A172 (cell line): Measurements from ENCODE around the gene CAPN9. TPM values are rescaled to one million over a fixed set of nuclear protein-coding genes. Genes with fewer than 3 reads are reported as not detected.

ENCODE experiments used
- DNase-seq: peaks from one replicate; pipeline ENCODE4 v3.0.0-alpha.2; 2015; ENCODE audit warnings: low spot score
- total RNA-seq: library from RNA; depleted of rRNA; stranded (reverse); fragments of >200 nt; shearing (Covaris generic); gene quantifications from 2 replicates; pipeline ENCODE4 v1.2.3, GENCODE V29; 2014; rRNA removed

The CAPN9 gene
- total RNA-seq, 1 experiment from 2014 or later: not detected

- DNase-seq: no peak
Observed at GRCh38 chr1:230850547-230850946, 103.4 kb downstream of the CAPN9 start.

GRCh38 chr1:230851291-230851691 lies 104.1 kb downstream of the CAPN9 start:
- peak; percentile 38 for DNase-seq

Other genes starting within 250 kb of the CAPN9 start
- gene COG2, start 104.9 kb upstream of the CAPN9 start, total RNA-seq: 30.7 and 31.7 TPM in 2 replicates
- gene AGT, start 33.3 kb upstream of the CAPN9 start, total RNA-seq: 14.6 and 15.2 TPM in 2 replicates
- gene C1orf198, start 121.1 kb downstream of the CAPN9 start, total RNA-seq: 42.9 and 43.6 TPM in 2 replicates
- gene TTC13, start 231.5 kb downstream of the CAPN9 start, total RNA-seq: 30.2 and 36.2 TPM in 2 replicates
- 61.1 and 69.1 TPM in 2 replicates for gene ARV1, start 231.7 kb downstream of the CAPN9 start, total RNA-seq